ENCODE results near the gene RUFY1.

GRCh38 chr5:179648410-179648809 lies 98.1 kb downstream of the RUFY1 start:
- TF ChIP-seq ZNF274 (IDR thresholded peaks at IDR 0.05; ENCODE audit: low read depth, low read length) (no peak), YY1 (IDR thresholded peaks at IDR 0.05; ENCODE audit: insufficient read depth, insufficient read length) (no peak)
